ENCODE measurements around the gene EHBP1.

- no peak for TF ChIP-seq CTCF (conservative IDR thresholded peaks at IDR 0.05; ENCODE audit: low read length)
- TF ChIP-seq EZH2phosphoT487 (IDR thresholded peaks at IDR 0.05; ENCODE audit: borderline replicate concordance): no peak
Observed at GRCh38 chr2:62996534-62997186, 291.1 kb downstream of the EHBP1 start.
